IPS-15b (cell line): Measurements from ENCODE around the gene RALB.
"Not testable (repeated sequence)": the region's sequence is repeated elsewhere in the genome, so short reads cannot be mapped to it uniquely, and the experiment has no call there.

Experiments used
- H3K27me3 ChIP-seq: one replicate; pipeline ENCODE4 v1.6.1; 2013; ENCODE audit warnings: low read length; ENCODE audit not compliant: control insufficient read depth, insufficient read depth
- H3K36me3 ChIP-seq: one replicate; pipeline ENCODE4 v1.6.1; 2013; ENCODE audit warnings: low read length; ENCODE audit not compliant: control insufficient read depth, insufficient read depth
- H3K4me1 ChIP-seq: one replicate; pipeline ENCODE4 v1.6.1; 2013; ENCODE audit warnings: mild to moderate bottlenecking, low read length; ENCODE audit not compliant: control insufficient read depth, insufficient read depth
- H3K4me3 ChIP-seq: one replicate; pipeline ENCODE4 v1.5.1; 2013; ENCODE audit warnings: low read depth, low read length
- H3K9ac ChIP-seq: one replicate; pipeline ENCODE4 v1.6.1; 2013; ENCODE audit warnings: low read depth, mild to moderate bottlenecking, low read length
- H3K9me3 ChIP-seq: one replicate; pipeline ENCODE4 v1.6.1; 2013; ENCODE audit warnings: mild to moderate bottlenecking, low read length; ENCODE audit not compliant: control insufficient read depth, insufficient read depth

The RALB gene

DNA sequence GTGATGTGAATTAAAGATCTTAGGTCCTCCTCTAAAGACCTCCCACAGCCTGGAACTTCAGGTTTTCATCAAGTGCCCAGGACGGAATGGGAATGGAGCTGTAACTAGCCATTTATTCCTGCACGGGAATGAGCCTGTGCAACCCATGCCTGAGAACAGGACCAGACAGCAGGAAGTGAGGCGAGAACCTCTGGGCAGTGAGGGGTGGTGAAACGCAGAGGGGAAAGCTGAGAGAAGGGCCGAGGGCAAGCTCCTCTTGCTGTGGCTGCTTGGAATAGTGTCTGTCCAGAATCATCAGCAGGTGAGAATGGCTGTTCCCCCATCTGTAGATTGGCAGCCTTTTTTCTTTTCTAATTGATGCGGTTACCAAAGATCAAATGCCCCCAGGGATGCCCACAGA is 4.8 kb upstream of the RALB start:
- Histone ChIP-seq H3K4me1 (peaks cover 13% of the 10 kb centered on the region), H3K27me3 (peaks cover 38% of the 10 kb centered on the region), H3K9me3 (no peaks in the 10 kb centered on the region), H3K4me3 (no peak overlapping the region), H3K9ac (no peak overlapping the region), H3K36me3 (no peaks in the 10 kb centered on the region)

DNA sequence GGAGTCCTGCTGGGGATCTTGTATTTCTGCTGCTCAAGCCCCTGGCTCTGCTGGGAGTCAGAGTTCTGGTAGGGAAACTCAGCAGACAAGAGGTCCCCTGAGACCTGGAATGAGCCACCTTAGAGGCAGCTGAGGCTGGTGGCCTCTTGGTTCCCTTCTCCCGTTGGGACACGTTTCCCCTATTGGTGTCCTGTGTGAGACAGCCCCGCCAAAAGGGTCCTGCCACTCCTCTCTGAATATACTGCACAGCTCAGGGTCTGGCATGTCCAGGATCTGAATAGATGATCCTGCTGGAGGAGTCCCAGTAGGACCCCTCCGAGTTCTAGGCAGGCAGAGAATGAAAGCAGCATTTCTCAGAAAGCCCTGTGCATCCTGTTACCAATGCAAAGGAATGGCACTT is 2.0 kb upstream of the RALB start:
- no peak overlapping the region for H3K4me3 ChIP-seq
- H3K27me3 ChIP-seq, result peaks cover 55% of the 10 kb centered on the region
- H3K9ac ChIP-seq, result no peak overlapping the region
- H3K36me3 ChIP-seq, result no peaks in the 10 kb centered on the region
- no peaks in the 10 kb centered on the region for H3K9me3 ChIP-seq
- H3K4me1 ChIP-seq, result peaks cover 15% of the 10 kb centered on the region

- H3K4me1 ChIP-seq, result peaks cover 13% of the 10 kb centered on the region
- peaks cover 55% of the 10 kb centered on the region for H3K27me3 ChIP-seq
- H3K9ac ChIP-seq, result no peak overlapping the region
- no peaks in the 10 kb centered on the region for H3K36me3 ChIP-seq
- H3K4me3 ChIP-seq, result no peak overlapping the region
- H3K9me3 ChIP-seq, result no peaks in the 10 kb centered on the region
Measured at GRCh38 chr2:120251078-120251477, 1.6 kb upstream of the RALB start.

GRCh38 chr2:120251880-120252224 is 800 bp upstream of the RALB start:
- H3K9ac ChIP-seq, result no peak overlapping the region
- peaks cover 10% of the 10 kb centered on the region for H3K4me1 ChIP-seq
- H3K27me3 ChIP-seq, result peaks cover 55% of the 10 kb centered on the region
- H3K9me3 ChIP-seq, result no peaks in the 10 kb centered on the region
- H3K4me3 ChIP-seq, result peak overlapping the region; percentile 73
- no peaks in the 10 kb centered on the region for H3K36me3 ChIP-seq

GRCh38 chr2:120253021-120253882 is 600 bp downstream of the RALB start:
- H3K9ac ChIP-seq, result peak overlapping the region; percentile 43
- peaks cover 10% of the 10 kb centered on the region for H3K4me1 ChIP-seq
- peak overlapping the region; percentile 75 for H3K4me3 ChIP-seq
- H3K27me3 ChIP-seq, result peaks cover 47% of the 10 kb centered on the region
- no peaks in the 10 kb centered on the region for H3K36me3 ChIP-seq
- no peaks in the 10 kb centered on the region for H3K9me3 ChIP-seq

DNA sequence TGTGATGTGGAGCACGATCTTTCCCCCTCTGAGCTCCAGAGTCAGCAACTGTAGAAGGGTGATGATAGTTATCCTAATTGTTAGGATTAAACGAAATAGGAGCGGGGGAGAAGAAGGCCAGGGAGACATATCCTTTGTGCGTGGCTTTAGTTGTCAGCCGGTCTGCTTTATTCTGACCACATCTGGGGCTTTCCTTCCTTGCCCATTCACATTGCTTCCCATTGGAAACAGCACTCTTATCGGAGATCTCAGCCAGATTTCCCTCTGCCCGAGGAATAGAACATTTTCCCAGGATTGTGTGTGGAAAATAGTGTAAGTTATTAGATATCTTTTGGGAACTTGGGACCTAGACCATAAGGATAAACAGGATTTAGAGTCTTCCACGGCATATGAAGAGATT is 1.5 kb downstream of the RALB start:
- Histone ChIP-seq H3K9ac (no peak overlapping the region), H3K4me3 (no peak overlapping the region), H3K36me3 (no peaks in the 10 kb centered on the region), H3K27me3 (peaks cover 45% of the 10 kb centered on the region), H3K4me1 (peaks cover 10% of the 10 kb centered on the region), H3K9me3 (no peaks in the 10 kb centered on the region)

- peaks cover 37% of the 10 kb centered on the region for H3K27me3 ChIP-seq
- no peaks in the 10 kb centered on the region for H3K9me3 ChIP-seq
- H3K4me3 ChIP-seq, result no peak overlapping the region
- no peaks in the 10 kb centered on the region for H3K36me3 ChIP-seq
- H3K9ac ChIP-seq, result no peak overlapping the region
- H3K4me1 ChIP-seq, result peaks cover 10% of the 10 kb centered on the region
Measured at GRCh38 chr2:120255071-120255470, 2.4 kb downstream of the RALB start.

GRCh38 chr2:120255986-120256650 is 3.5 kb downstream of the RALB start:
- no peaks in the 10 kb centered on the region for H3K9me3 ChIP-seq
- peaks cover 27% of the 10 kb centered on the region for H3K27me3 ChIP-seq
- H3K4me1 ChIP-seq, result peaks cover 10% of the 10 kb centered on the region
- H3K36me3 ChIP-seq, result no peaks in the 10 kb centered on the region
- no peak overlapping the region for H3K4me3 ChIP-seq
- no peak overlapping the region for H3K9ac ChIP-seq

- peaks cover 10% of the 10 kb centered on the region for H3K4me1 ChIP-seq
- H3K4me3 ChIP-seq, result no peak overlapping the region
- H3K27me3 ChIP-seq, result peaks cover 22% of the 10 kb centered on the region
- H3K36me3 ChIP-seq, result no peaks in the 10 kb centered on the region
- H3K9ac ChIP-seq, result no peak overlapping the region
- H3K9me3 ChIP-seq, result no peaks in the 10 kb centered on the region
Measured at GRCh38 chr2:120256651-120257000, 4.0 kb downstream of the RALB start.

GRCh38 chr2:120257522-120257921 is 4.9 kb downstream of the RALB start:
- no peak overlapping the region for H3K9ac ChIP-seq
- H3K27me3 ChIP-seq, result peaks cover 17% of the 10 kb centered on the region
- H3K4me3 ChIP-seq, result no peak overlapping the region
- peaks cover 6% of the 10 kb centered on the region for H3K4me1 ChIP-seq
- no peaks in the 10 kb centered on the region for H3K9me3 ChIP-seq
- H3K36me3 ChIP-seq, result no peaks in the 10 kb centered on the region

DNA sequence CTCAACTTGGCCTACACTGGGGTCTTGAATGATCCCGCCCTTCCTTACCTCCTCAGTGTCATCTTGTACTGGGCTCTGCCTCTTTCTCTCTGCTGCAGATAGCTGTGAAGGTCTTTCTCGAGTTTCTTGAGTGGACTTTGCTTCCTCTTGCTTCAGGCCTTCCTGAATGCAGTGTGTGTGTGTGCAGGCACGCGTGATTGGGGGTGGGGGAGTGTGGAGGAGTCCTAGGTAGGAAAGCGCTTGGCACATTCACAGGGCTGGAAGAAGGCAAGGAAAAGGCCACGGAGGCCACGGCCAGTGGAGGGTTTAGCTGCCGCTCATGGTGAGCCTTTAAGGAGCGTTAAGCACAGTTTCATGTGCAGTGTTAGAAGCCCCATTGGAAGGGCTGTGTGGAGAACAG is 5.5 kb downstream of the RALB start:
- Histone ChIP-seq H3K4me1 (peaks cover 6% of the 10 kb centered on the region), H3K4me3 (no peak overlapping the region), H3K9ac (no peak overlapping the region), H3K36me3 (no peaks in the 10 kb centered on the region), H3K27me3 (peaks cover 17% of the 10 kb centered on the region), H3K9me3 (no peaks in the 10 kb centered on the region)

- not testable (repeated sequence) for H3K36me3 ChIP-seq, H3K9ac ChIP-seq, H3K4me1 ChIP-seq, H3K27me3 ChIP-seq, H3K4me3 ChIP-seq, H3K9me3 ChIP-seq
Measured at GRCh38 chr2:120259939-120260338, 7.3 kb downstream of the RALB start.
